G401 (cell line): Measurements from ENCODE around the gene PCBD2. TPM values are rescaled to one million over a fixed set of nuclear protein-coding genes. Genes with fewer than 3 reads are reported as not detected.
"Not testable (repeated sequence)": the region's sequence is repeated elsewhere in the genome, so short reads cannot be mapped to it uniquely, and the experiment has no call there.

ENCODE experiments used
- DNase-seq: peaks from one replicate; pipeline ENCODE4 v3.0.0-alpha.2; 2015; ENCODE audit warnings: low spot score
- in situ Hi-C: cut with HindIII; loops from 2 replicates; pipeline ENCODE4 v1.10.0; 2016; ENCODE audit warnings: low sequenced_read_pairs, mixed read lengths
- total RNA-seq: library from RNA; depleted of rRNA; stranded (reverse); fragments of >200 nt; shearing (Covaris generic); gene quantifications from 2 replicates; pipeline ENCODE4 v1.2.3, GENCODE V29; 2014

PCBD2 gene
- total RNA-seq, 1 experiment from 2014 or later = 4.0 TPM

- no peak for DNase-seq
- in situ Hi-C loops = no loop called here
Measured at GRCh38 chr5:134902071-134902801, 2.7 kb upstream of the PCBD2 start.

- peak; percentile 78 for DNase-seq
- in situ Hi-C loops = no loop called here
Measured at GRCh38 chr5:134905246-134905996, 490 bp downstream of the PCBD2 start.

GRCh38 chr5:134906811-134907210 lies 1.9 kb downstream of the PCBD2 start:
- DNase-seq = no peak
- in situ Hi-C loops = no loop called here

- in situ Hi-C loops, DNase-seq: not testable (repeated sequence)
Measured at GRCh38 chr5:134910752-134911151, 5.8 kb downstream of the PCBD2 start.

- in situ Hi-C loops = no loop called here
- no peak for DNase-seq
Measured at GRCh38 chr5:134911285-134912206, 6.6 kb downstream of the PCBD2 start.

- in situ Hi-C loops = no loop called here
- DNase-seq = no peak
Measured at GRCh38 chr5:134913254-134913653, 8.3 kb downstream of the PCBD2 start.

- no peak for DNase-seq
- in situ Hi-C loops = no loop called here
Measured at GRCh38 chr5:134913795-134914194, 8.9 kb downstream of the PCBD2 start.

GRCh38 chr5:134917070-134917815 lies 12.3 kb downstream of the PCBD2 start:
- in situ Hi-C loops = no loop called here
- no peak for DNase-seq

GRCh38 chr5:134918861-134919260 lies 13.9 kb downstream of the PCBD2 start:
- DNase-seq = no peak
- in situ Hi-C loops = no loop called here

- in situ Hi-C loops = no loop called here
Measured at GRCh38 chr5:134920848-134921575, 16.1 kb downstream of the PCBD2 start.

GRCh38 chr5:134932508-134932907 lies 27.6 kb downstream of the PCBD2 start:
- no peak for DNase-seq
- in situ Hi-C loops = loop anchor here (10.0 kb wide), 1 partner anchor 178 kb away; the partner anchor contains the start of gene DDX46

More at GRCh38 chr5:134920848-134921575, 16.1 kb downstream of the PCBD2 start:
- no peak for DNase-seq

GRCh38 chr5:134934202-134934601 lies 29.3 kb downstream of the PCBD2 start:
- in situ Hi-C loops = loop anchor here (10.0 kb wide), 1 partner anchor 179 kb away; the partner anchor contains the start of gene DDX46
- no peak for DNase-seq

GRCh38 chr5:134935711-134936602 lies 31.0 kb downstream of the PCBD2 start:
- no peak for DNase-seq
- in situ Hi-C loops = loop anchor here (10.0 kb wide), 1 partner anchor 181 kb away; the partner anchor contains the start of gene DDX46

GRCh38 chr5:134937526-134937925 lies 32.6 kb downstream of the PCBD2 start:
- in situ Hi-C loops = loop anchor here (10.0 kb wide), 1 partner anchor 183 kb away; the partner anchor contains the start of gene DDX46
- DNase-seq = no peak

- DNase-seq = no peak
- in situ Hi-C loops = loop anchor here (10.0 kb wide), 1 partner anchor 183 kb away; the partner anchor contains the start of gene DDX46
Measured at GRCh38 chr5:134938030-134938429, 33.1 kb downstream of the PCBD2 start.

GRCh38 chr5:134939500-134939899 lies 34.6 kb downstream of the PCBD2 start:
- no peak for DNase-seq
- in situ Hi-C loops = loop anchor here (10.0 kb wide), 1 partner anchor 185 kb away; the partner anchor contains the start of gene DDX46

GRCh38 chr5:134943547-134943946 lies 38.6 kb downstream of the PCBD2 start:
- DNase-seq = no peak
- in situ Hi-C loops = no loop called here
